GM19395 (cell line): ENCODE results near the gene ITGAE.

Experiments
- ATAC-seq: cut with Tn5 transposase; IDR thresholded peaks from one replicate; pipeline ENCODE4 v1.9.1; 2021; ENCODE audit warnings: mild to moderate bottlenecking, moderate library complexity; ENCODE audit not compliant: unreplicated experiment

Gene ITGAE

DNA sequence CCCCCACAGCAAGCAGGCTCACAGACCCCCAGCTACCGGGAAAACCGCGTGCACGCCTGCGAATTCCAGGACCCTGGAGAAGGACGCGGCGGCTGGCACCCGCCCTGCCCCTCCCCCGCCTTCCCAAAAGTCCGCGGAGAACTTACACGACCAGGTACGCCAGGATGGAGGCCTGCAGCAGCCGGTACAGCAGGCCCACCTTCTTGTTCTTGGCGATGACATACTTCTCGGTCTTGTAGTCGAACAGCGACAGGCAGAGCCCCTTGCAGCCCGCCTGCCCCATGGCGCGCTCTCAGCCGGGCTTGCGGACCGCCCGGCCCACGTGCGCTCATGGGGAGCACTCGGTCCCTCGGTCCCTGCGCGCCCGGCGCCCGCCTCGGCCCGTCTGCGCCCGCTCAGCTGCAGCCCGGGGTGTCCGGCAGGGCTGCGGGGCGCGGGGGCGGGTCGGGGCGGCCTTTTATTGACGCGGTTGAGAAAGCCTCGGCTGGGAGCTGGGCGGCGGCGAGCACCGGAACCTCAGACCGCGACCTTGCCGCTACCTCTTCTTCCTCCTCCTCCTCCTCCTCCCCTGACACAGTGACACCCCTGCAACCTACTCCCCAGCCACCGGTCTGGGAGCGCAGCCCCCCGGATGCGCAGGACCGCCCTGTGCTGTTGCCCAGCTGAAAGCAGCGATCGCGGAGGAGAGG is 105.1 kb downstream of the ITGAE start, which contains the start of gene P2RX5:
TSS of gene P2RX5 (minus strand) at position 433 of the 689 bp plus-strand sequence. CDS start at position 283, 150 bp downstream.
- ATAC-seq, result no peak

GRCh38 chr17:3695129-3695722 is 105.8 kb downstream of the ITGAE start:
- ATAC-seq, result no peak

- no peak for ATAC-seq
Measured at GRCh38 chr17:3693829-3694231, 107.2 kb downstream of the ITGAE start.

GRCh38 chr17:3693141-3693540 is 107.8 kb downstream of the ITGAE start:
- no peak for ATAC-seq

DNA sequence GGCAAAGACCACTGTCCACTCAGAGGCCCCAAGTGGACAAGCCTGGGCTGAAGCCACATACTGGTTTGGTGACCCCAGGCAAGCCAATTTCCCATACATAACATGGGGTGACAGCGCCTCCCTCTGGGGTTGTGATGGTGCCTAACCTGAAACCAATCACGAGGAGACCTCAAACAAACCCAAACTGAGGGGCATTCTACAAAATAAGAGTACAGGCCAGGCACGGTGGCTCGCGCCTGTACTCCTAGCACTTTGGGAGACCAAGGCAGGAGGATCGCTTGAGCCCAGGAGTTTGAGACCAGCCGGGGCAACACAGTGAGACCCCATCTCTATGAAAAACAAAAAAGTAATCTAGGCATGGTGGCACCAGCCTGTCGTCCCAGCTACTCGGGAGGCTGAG is 108.6 kb downstream of the ITGAE start:
- no peak for ATAC-seq

DNA sequence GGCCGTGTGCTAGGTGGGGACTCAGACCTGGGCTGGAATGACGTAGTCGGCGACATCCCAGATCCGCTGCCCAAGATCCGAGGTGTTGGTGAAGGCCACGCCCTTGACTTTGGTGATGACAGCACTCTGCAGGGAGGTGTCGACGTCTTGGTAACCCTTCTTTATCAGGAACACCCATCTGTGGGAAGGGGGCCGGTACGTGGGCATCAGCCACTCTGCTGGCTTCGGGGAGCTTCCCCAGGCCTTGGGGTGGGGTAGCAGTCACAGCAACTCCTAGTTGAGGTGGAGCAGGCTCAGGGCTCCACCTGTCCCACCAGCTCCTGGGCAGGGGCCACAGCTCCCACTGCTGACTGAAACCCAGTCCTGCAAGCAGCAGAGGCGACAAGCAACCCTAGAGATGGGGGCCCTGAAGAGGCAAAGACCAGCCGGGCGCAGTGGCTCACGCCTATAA is 109.3 kb downstream of the ITGAE start:
- ATAC-seq, result no peak

DNA sequence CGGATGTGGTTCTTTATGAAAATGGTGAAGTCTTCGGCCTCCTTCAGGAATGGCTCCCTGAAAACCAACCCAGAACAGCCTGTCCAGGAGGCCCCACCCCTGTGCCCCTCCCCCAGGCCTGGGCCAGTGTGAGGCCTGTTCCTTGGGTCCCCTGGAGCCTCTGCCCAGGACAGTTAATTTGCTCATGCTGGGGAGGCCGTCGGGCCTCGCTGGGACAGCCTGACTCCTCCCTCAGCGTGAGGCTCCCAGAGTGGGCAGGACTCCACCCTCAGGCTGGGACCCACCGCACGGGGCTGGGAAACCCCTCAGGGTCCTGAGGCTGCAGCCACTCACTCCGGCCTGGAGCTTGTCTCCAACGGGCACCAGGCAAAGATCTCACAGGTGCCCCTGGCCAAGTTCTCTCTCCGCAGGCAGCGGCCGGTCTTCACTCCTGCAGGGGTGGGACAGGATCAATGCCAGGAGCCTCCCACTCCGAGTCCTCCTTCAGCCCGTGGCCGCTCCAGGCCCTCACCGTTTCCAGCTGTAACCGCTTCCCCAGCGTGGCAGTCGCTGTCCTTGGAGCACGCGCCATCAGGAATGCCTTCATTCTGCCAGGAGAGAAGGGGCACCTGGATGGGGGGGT is 110.8 kb downstream of the ITGAE start:
- no peak for ATAC-seq

- ATAC-seq, result no peak
Measured at GRCh38 chr17:3689262-3690093, 111.5 kb downstream of the ITGAE start.

GRCh38 chr17:3688852-3689261 is 112.1 kb downstream of the ITGAE start:
- no peak for ATAC-seq

DNA sequence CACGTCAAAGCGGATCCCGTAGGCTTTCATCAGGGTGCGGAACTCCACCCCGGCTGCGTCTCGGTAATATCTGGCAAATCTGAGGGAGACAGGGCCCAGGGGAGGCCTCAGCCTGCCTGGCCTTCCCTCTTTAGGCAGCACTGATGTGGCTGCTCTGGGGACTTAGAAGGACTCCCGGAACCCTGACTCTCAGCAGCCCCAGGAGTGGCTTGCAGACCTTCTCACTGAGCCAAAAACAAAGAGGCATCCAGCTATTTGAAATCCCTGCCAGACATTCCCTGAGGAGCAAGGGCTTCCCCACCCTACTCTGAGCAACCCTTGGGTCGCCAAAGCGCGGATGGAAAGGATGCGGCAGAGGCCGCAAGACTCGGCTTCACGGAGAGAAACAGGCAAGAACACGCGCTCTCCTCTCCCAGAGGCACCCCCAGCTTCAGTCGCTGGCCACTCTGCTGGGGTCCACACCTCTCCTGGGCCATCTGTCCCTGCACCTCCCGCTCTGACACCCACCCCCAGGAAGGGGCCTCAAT is 112.9 kb downstream of the ITGAE start:
- no peak for ATAC-seq

DNA sequence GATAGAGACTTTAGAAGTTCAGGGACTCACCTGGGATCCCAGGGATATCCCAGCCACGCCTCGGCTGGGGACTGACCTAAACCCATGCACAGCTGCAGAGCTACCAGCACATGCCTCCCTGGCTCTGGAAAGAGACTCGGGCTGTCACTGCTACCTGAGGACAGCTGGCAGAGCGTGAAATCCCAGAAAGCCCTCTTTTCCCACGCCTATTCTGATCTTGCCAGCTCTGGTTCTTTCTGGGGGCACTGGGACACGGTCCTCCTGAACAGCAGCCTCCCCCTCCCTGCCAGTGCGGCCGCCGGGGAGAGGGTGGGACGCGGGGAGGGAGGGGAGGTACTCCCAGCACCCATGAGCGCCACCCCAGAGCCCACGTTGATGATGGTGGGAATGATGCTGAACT is 115.8 kb downstream of the ITGAE start:
- ATAC-seq, result no peak

- peak; percentile 76 for ATAC-seq
Measured at GRCh38 chr17:3683054-3683511, 117.9 kb downstream of the ITGAE start.

- ATAC-seq, result no peak
Measured at GRCh38 chr17:3682033-3682432, 119.0 kb downstream of the ITGAE start.

- ATAC-seq, result no peak
Measured at GRCh38 chr17:3681565-3681964, 119.4 kb downstream of the ITGAE start.

DNA sequence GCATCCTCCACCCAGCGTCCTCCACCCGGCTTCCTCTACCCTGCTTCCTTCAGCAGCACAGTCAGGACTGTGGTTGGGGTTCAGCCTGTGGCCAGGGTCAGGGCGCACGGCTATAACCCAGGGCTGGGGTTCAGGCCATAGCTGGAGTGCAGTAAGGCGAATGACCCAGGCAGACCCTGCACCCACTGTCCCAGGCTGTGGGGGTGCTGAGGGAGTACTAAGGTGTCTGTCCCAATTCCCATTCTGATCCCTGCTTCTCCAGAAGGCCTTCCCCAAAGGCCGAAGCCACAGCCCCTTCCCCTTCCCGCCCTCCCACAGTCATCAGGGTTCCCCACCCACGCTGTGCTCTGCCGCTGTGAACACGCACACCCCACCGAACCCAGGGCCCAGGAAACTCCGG is 119.9 kb downstream of the ITGAE start:
- ATAC-seq, result no peak

DNA sequence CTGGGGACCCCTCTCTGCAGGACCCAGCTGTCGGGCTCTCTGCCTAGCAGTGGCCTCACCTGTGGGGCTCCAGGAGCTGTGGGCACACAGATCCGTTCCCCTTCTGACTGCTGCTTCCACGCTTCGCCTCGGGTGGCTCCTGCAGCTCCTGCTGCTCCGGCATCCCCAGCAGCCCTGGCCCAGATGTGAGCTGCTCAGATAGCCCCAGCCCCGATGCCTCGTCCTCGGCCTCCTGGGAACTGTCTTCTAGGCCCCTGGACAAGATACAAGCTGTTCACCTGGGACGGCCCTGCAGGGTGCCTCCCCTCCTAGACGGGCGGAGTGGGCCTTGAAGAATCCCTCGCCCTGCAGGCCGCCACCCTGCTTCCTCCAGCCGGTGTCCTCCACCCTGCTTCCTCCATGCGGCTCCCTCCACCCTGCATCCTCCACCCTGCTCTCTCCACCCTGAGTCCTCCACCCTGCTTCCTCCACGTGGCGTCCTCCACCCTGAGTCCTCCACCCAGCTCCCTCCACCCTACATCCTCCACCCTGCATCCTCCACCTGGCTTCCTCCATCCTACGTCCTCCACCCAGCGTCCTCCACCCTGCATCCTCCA is 121.4 kb downstream of the ITGAE start:
- ATAC-seq, result no peak

DNA sequence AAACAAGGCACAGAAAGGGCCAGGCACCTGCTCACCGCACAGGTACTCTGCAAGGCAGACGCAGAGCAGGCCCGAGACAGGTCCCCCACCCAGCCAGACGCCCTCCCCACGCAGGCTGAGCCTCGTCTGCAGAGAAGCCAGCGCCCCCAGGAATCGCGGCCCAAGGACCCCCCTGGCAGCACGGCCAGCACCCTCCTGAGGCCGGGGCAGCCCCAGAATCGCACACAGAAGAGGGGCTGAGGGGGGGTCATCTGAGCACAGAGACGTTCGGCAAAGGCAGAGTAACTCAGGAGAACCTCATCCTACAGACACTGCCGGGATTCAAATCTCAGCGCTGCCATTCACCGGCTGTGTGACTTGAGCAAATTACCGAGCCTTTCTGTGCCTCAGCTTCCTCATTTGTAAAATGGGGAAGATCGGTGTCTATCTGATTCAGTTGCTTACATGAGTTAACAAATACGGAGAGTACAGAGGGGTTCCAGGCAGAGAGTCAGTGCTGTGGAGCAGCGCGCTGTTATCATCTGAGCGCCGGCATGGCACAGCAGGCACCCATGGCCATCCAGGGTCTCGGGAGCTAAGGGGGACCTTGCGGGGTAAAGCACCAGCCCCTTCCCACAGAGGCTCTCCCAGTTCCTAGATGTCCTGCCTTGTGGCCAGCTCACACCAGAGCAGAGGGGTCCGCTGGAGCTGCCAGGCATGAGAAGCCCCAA is 122.0 kb downstream of the ITGAE start:
- ATAC-seq, result no peak

- no peak for ATAC-seq
Measured at GRCh38 chr17:3678095-3678820, 122.7 kb downstream of the ITGAE start.

GRCh38 chr17:3675886-3676285 is 125.1 kb downstream of the ITGAE start:
- no peak for ATAC-seq
